Cerebellar nuclear complex (tissue), 1 donor: Measurements from ENCODE around the gene SLIT3.

Experiments used
- DNase-seq, 2 experiments: peaks; one replicate each; lab custom pipeline; 2025; lab: John Stamatoyannopoulos, UW

Gene SLIT3

GRCh38 chr5:168796593-168797580 lies 504.1 kb downstream of the SLIT3 start:
- no peak for DNase-seq

- no peak for DNase-seq
These were observed 504.9 kb downstream of the SLIT3 start for GRCh38 chr5:168796000-168796399.

- DNase-seq = no peak
These were observed 506.8 kb downstream of the SLIT3 start for GRCh38 chr5:168793841-168794837.

- DNase-seq = no peak
These were observed 508.3 kb downstream of the SLIT3 start for GRCh38 chr5:168792678-168793077.

GRCh38 chr5:168790671-168791250 lies 510.2 kb downstream of the SLIT3 start:
- DNase-seq = no peak

- DNase-seq = no peak
These were observed 510.8 kb downstream of the SLIT3 start for GRCh38 chr5:168790002-168790635.

GRCh38 chr5:168788786-168789185 lies 512.2 kb downstream of the SLIT3 start:
- no peak for DNase-seq

GRCh38 chr5:168788107-168788506 lies 512.8 kb downstream of the SLIT3 start:
- no peak for DNase-seq

- DNase-seq = no peak
These were observed 514.8 kb downstream of the SLIT3 start for GRCh38 chr5:168786147-168786546.

GRCh38 chr5:168784454-168784853 lies 516.5 kb downstream of the SLIT3 start:
- no peak for DNase-seq

GRCh38 chr5:168781941-168782571 lies 518.9 kb downstream of the SLIT3 start:
- DNase-seq = no peak

GRCh38 chr5:168780888-168781287 lies 520.1 kb downstream of the SLIT3 start:
- DNase-seq = no peak

- peak; percentile 89 to 96 for DNase-seq
These were observed 521.6 kb downstream of the SLIT3 start for GRCh38 chr5:168779333-168779732.

- peak in 1 of 2 experiments; percentile 61 for DNase-seq
These were observed 522.4 kb downstream of the SLIT3 start for GRCh38 chr5:168778536-168778935.

- no peak for DNase-seq
These were observed 523.3 kb downstream of the SLIT3 start for GRCh38 chr5:168777651-168778050.

GRCh38 chr5:168776070-168776469 lies 524.9 kb downstream of the SLIT3 start:
- no peak for DNase-seq

GRCh38 chr5:168773226-168773625 lies 527.7 kb downstream of the SLIT3 start:
- no peak for DNase-seq

- no peak for DNase-seq
These were observed 528.5 kb downstream of the SLIT3 start for GRCh38 chr5:168772316-168772961.

GRCh38 chr5:168771678-168772077 lies 529.3 kb downstream of the SLIT3 start:
- DNase-seq = no peak

- no peak for DNase-seq
These were observed 529.9 kb downstream of the SLIT3 start for GRCh38 chr5:168770996-168771395.
